ENCODE measurements around the gene GNG7. TPM values are rescaled to one million over a fixed set of nuclear protein-coding genes. Genes with fewer than 3 reads are reported as not detected.

GNG7 gene
- total and polyA plus RNA-seq, 10 of the 15 experiments (the other 5 are each of a cell fraction or from before 2014, with no cell fraction given), result 1.9 to 13.6 (median 6.5) TPM

DNA sequence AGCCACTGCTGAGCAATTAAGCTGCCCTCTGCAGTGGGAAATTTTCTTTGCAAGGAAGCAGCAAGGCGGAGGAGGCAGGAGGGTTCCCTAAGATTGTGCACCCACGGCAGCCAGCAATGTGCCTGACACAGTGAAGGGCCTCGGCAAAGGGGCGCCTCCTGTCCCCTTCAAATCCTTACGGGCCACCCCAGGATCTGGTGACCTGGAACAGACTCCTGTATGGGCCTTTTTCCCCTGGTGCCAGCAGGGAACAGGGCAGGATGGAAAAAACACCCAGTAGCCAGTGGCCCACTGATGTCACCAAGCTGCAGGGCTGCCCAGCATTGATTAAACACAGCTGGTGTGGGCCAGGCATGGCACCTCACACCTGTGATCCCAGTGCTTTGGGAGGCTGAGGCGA lies 86.7 kb downstream of the GNG7 start:
- no peak for ATAC-seq
- intact Hi-C loops (cut with micrococcal nuclease; ENCODE audit: unreplicated experiment), result loop anchor here (10.0 kb wide), 1 partner anchor 221 kb away; no protein-coding TSS in a partner anchor
- CTCF ChIA-PET, result interaction anchor here (1.0 to 21.7 kb wide), 6 partner anchors 12 to 143 kb away, joined by 3 to 318 read pairs (median 6); partner anchors contain the start of gene GADD45B

GRCh38 chr19:2613507-2614295 lies 88.8 kb downstream of the GNG7 start:
- no peak overlapping the region; the same call in 1 of the 2 replicates for H2AFZ ChIP-seq (ENCODE audit: control insufficient read depth, low read depth, low read length)
- no peak overlapping the region for H3K4me3 ChIP-seq
- TF ChIP-seq SMARCA5 (IDR thresholded peaks at IDR 0.05) (peak; percentile 90; the same call in 1 of the 2 replicates), SMC3 (IDR thresholded peaks at IDR 0.05; ENCODE audit: borderline replicate concordance, low read length) (peak; percentile 74), ZBTB33 (IDR thresholded peaks at IDR 0.05) (no peak), BCL3 (IDR thresholded peaks at IDR 0.05; ENCODE audit: borderline replicate concordance, insufficient read depth, low read depth, low read length, poor library complexity, severe bottlenecking) (no peak)

More for the DNA sequence above, 86.7 kb downstream of the GNG7 start:
- no peaks in the 10 kb centered on the region; the same call in 2 of the 3 replicates for H3K9me3 ChIP-seq (replicated peaks; ENCODE audit: control insufficient read depth, insufficient read depth, low read length)
- H3K27me3 ChIP-seq (replicated peaks in 1 of 2; ENCODE audit: control insufficient read depth in 2 of 2, insufficient read depth in 2 of 2, low read length in 1 of 2), result no peaks in the 10 kb centered on the region
- ChIA-PET SMC1A (ENCODE audit: uncharacterized antibody, unreplicated experiment) (interaction anchor here (0.8 to 1.4 kb wide), 3 partner anchors 134 to 142 kb away, joined by 3 read pairs; partner anchors contain the start of gene GADD45B), RAD21 (ENCODE audit: unreplicated experiment) (interaction anchor here (0.6 to 5.3 kb wide), 8 partner anchors 21 to 351 kb away, joined by 3 to 46 read pairs (median 5); partner anchors contain the start of gene GADD45B), POLR2A (interaction anchor here (0.6 to 2.2 kb wide), 4 partner anchors 21 to 174 kb away, joined by 4 to 10 read pairs (median 6); partner anchors contain the start of gene GADD45B)
- H3K4me2 ChIP-seq (ENCODE audit: control insufficient read depth, insufficient read depth), result no peak overlapping the region
- H3K27ac ChIP-seq (ENCODE audit: control insufficient read depth, insufficient read depth), result no peak overlapping the region
- BruUV-seq (replicated peaks), result no TSS peak
- H3K79me2 ChIP-seq (ENCODE audit: control insufficient read depth, insufficient read depth, low read length), result peaks cover 16% of the 10 kb centered on the region
- TF ChIP-seq ZZZ3 (IDR thresholded peaks at IDR 0.05; ENCODE audit: control insufficient read depth, insufficient read length, low read depth) (no peak), POLR2AphosphoS5 (IDR thresholded peaks at IDR 0.05; ENCODE audit: low read length) (no peak), BRCA1 (IDR thresholded peaks at IDR 0.05; ENCODE audit: low read depth, low read length) (no peak), TCF3 (IDR thresholded peaks at IDR 0.05; ENCODE audit: borderline replicate concordance, insufficient read depth, low read depth, low read length) (no peak), FOS (IDR thresholded peaks at IDR 0.05; ENCODE audit: borderline replicate concordance, extremely low read depth, insufficient read length) (no peak)
- no peak overlapping the region for H2AFZ ChIP-seq (ENCODE audit: control insufficient read depth, low read depth, low read length)
- H3K4me1 ChIP-seq (ENCODE audit: control insufficient read depth, insufficient read depth, low read length), result peaks cover 61% of the 10 kb centered on the region
- in situ Hi-C loops (cut with MboI), result loop anchor here (10.0 kb wide), 2 partner anchors 341 to 461 kb away; partner anchors contain the start of gene AP3D1
- H4K20me1 ChIP-seq (ENCODE audit: control insufficient read depth, insufficient read depth), result no peaks in the 10 kb centered on the region
- DNase-seq (ENCODE audit: low read depth, low spot score) (no peak), FAIRE-seq (no peak)
- H3K9ac ChIP-seq (ENCODE audit: control insufficient read depth, insufficient read depth, low read length), result no peak overlapping the region
- no peak overlapping the region for H3K4me3 ChIP-seq
- H3K36me3 ChIP-seq (ENCODE audit: control insufficient read depth in 2 of 2, insufficient read depth in 2 of 2, low read length in 1 of 2), result no peaks in the 10 kb centered on the region
- 96% methylated on average over 6 of the region's 6 CpGs for WGBS (ENCODE audit: insufficient coverage, insufficient replicate concordance, low lambda C conversion rate, missing lambda C conversion rate)

More at GRCh38 chr19:2613507-2614295, 88.8 kb downstream of the GNG7 start:
- Histone ChIP-seq H3K4me1 (ENCODE audit: control insufficient read depth, insufficient read depth, low read length) (peaks cover 61% of the 10 kb centered on the region), H3K27me3 (replicated peaks in 1 of 2; ENCODE audit: control insufficient read depth in 2 of 2, insufficient read depth in 2 of 2, low read length in 1 of 2) (no peaks in the 10 kb centered on the region), H3K9me3 (replicated peaks; ENCODE audit: control insufficient read depth, insufficient read depth, low read length) (no peaks in the 10 kb centered on the region; the same call in 2 of the 3 replicates), H3K36me3 (ENCODE audit: control insufficient read depth in 2 of 2, insufficient read depth in 2 of 2, low read length in 1 of 2) (no peaks in the 10 kb centered on the region), H3K4me2 (ENCODE audit: control insufficient read depth, insufficient read depth) (peak overlapping the region; percentile 69), H4K20me1 (ENCODE audit: control insufficient read depth, insufficient read depth) (no peaks in the 10 kb centered on the region), H3K9ac (ENCODE audit: control insufficient read depth, insufficient read depth, low read length) (no peak overlapping the region), H3K79me2 (ENCODE audit: control insufficient read depth, insufficient read depth, low read length) (peaks cover 18% of the 10 kb centered on the region), H3K27ac (ENCODE audit: control insufficient read depth, insufficient read depth) (no peak overlapping the region)
- POLR2A ChIA-PET, result interaction anchor here (0.5 to 8.9 kb wide), 6 partner anchors 9 to 159 kb away, joined by 3 to 166 read pairs (median 3); partner anchors contain the start of gene GADD45B
- FAIRE-seq, result peak; percentile 73
- in situ Hi-C loops (cut with MboI) (loop anchor here (5.0 to 10.0 kb wide), 4 partner anchors 141 to 459 kb away; partner anchors contain the start of gene AP3D1), intact Hi-C loops (cut with micrococcal nuclease; ENCODE audit: unreplicated experiment) (loop anchor here (1.0 to 10.0 kb wide), 2 partner anchors 24 to 219 kb away; no protein-coding TSS in a partner anchor)
- CTCF ChIA-PET, result interaction anchor here (0.6 to 21.7 kb wide), 27 partner anchors 8 to 374 kb away, joined by 3 to 318 read pairs (median 4); partner anchors contain the start of gene GADD45B
- SMC1A ChIA-PET (ENCODE audit: uncharacterized antibody, unreplicated experiment), result interaction anchor here (0.6 to 10.3 kb wide), 12 partner anchors 9 to 297 kb away, joined by 3 to 143 read pairs (median 3); partner anchors contain the start of gene GADD45B
- no peak for DNase-seq (ENCODE audit: low read depth, low spot score)
- ATAC-seq, result peak; percentile 28
- 6% methylated on average over 28 of the region's 28 CpGs for WGBS (ENCODE audit: insufficient coverage, insufficient replicate concordance, low lambda C conversion rate, missing lambda C conversion rate)
- BruUV-seq (replicated peaks), result no TSS peak
- RAD21 ChIA-PET (ENCODE audit: unreplicated experiment), result interaction anchor here (0.9 to 5.9 kb wide), 10 partner anchors 9 to 374 kb away, joined by 3 to 74 read pairs (median 5); partner anchors contain the start of gene GADD45B

All from GM12878 (cell line).